GM12864 (cell line): ENCODE data around the gene POP7.

Experiments used
- DNase-seq: peaks from one replicate; pipeline ENCODE4 v3.0.0-alpha.2; 2011; ENCODE audit warnings: low read depth
- H3K4me3 ChIP-seq: 2 replicates; pipeline ENCODE4 v1.5.1; 2011; ENCODE audit warnings: mild to moderate bottlenecking, low read depth, low read length, control low read depth
- CTCF ChIP-seq: IDR thresholded peaks from 2 replicates; pipeline ENCODE4 v1.5.1; 2011; ENCODE audit warnings: low read depth, mild to moderate bottlenecking, moderate library complexity, low read length, control low read depth, inconsistent platforms; ENCODE audit errors: missing control alignments

The POP7 gene

GRCh38 chr7:100676501-100677306, 29.2 kb upstream of the POP7 start:
- H3K4me3 ChIP-seq: peak overlapping the region; percentile 98
- no peak for DNase-seq
- TF ChIP-seq CTCF: no peak

- no peak for TF ChIP-seq CTCF
- H3K4me3 ChIP-seq: no peak overlapping the region
- DNase-seq: no peak
These were observed 28.3 kb upstream of the POP7 start for GRCh38 chr7:100677308-100678267.

GRCh38 chr7:100678291-100678984, 27.5 kb upstream of the POP7 start:
- no peak overlapping the region for H3K4me3 ChIP-seq
- TF ChIP-seq CTCF: no peak
- no peak for DNase-seq

- no peak overlapping the region for H3K4me3 ChIP-seq
- TF ChIP-seq CTCF: no peak
- DNase-seq: no peak
These were observed 26.6 kb upstream of the POP7 start for GRCh38 chr7:100679129-100679926.

GRCh38 chr7:100679927-100680575, 25.9 kb upstream of the POP7 start:
- no peak for DNase-seq
- no peak overlapping the region for H3K4me3 ChIP-seq
- TF ChIP-seq CTCF: no peak
